Measurements from ENCODE around the gene CACNB2. TPM values are rescaled to one million over a fixed set of nuclear protein-coding genes. Genes with fewer than 3 reads are reported as not detected.

CACNB2 gene
- total RNA-seq, 1 donor from 2014 or later, result 3.5 TPM

DNA sequence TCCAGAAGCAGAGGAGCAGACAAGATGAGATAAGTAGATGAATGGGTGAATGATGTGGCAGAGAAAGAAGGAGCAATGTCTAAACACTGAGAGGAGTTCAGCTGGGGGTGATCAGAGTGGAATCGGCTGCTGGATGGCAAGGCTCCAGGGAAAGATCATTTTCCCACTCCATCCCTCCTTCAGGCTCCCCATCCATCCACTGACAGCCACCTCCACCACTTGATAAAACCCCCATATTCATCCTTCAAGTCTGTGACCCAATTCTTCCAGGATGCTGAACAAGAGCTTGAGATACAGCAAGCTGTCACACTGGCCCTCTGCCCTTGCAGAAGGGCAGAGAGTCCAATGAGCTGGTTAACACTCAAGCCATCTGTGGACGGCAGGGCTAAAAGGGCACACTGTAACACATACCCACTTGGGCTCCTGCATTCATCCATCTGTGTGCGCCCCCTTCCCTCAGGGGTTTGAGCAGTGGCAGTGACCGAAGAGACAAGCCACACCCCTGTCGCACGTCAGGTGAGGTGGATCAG is 30.8 kb upstream of the CACNB2 start:
- H3K27me3 Mint-ChIP-seq (ENCODE audit: insufficient read depth, low read depth), result no peaks in the 10 kb centered on the region
- no peak for DNase-seq (ENCODE audit: low spot score)
- no peaks in the 10 kb centered on the region for H3K36me3 ChIP-seq
- H2AFZ ChIP-seq (replicated peaks), result no peak overlapping the region
- H3K36me3 Mint-ChIP-seq, result no peaks in the 10 kb centered on the region
- H3K4me3 Mint-ChIP-seq, result no peak overlapping the region
- H3K27ac ChIP-seq, result no peak overlapping the region
- H3K4me1 Mint-ChIP-seq, result no peaks in the 10 kb centered on the region
- H3K9ac ChIP-seq, result no peak overlapping the region
- TF ChIP-seq, protein P1, sequence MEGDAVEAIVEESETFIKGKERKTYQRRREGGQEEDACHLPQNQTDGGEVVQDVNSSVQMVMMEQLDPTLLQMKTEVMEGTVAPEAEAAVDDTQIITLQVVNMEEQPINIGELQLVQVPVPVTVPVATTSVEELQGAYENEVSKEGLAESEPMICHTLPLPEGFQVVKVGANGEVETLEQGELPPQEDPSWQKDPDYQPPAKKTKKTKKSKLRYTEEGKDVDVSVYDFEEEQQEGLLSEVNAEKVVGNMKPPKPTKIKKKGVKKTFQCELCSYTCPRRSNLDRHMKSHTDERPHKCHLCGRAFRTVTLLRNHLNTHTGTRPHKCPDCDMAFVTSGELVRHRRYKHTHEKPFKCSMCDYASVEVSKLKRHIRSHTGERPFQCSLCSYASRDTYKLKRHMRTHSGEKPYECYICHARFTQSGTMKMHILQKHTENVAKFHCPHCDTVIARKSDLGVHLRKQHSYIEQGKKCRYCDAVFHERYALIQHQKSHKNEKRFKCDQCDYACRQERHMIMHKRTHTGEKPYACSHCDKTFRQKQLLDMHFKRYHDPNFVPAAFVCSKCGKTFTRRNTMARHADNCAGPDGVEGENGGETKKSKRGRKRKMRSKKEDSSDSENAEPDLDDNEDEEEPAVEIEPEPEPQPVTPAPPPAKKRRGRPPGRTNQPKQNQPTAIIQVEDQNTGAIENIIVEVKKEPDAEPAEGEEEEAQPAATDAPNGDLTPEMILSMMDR (IDR thresholded peaks at IDR 0.05), result no peak
- TF ChIP-seq EZH2phosphoT487 (IDR thresholded peaks at IDR 0.05) (no peak), EZH2 (IDR thresholded peaks at IDR 0.05) (no peak)
- H3K4me1 ChIP-seq, result no peaks in the 10 kb centered on the region
- H4K20me1 ChIP-seq (ENCODE audit: low read depth), result no peaks in the 10 kb centered on the region
- no peaks in the 10 kb centered on the region for H3K9me3 ChIP-seq (ENCODE audit: low read depth)
- H3F3A ChIP-seq (ENCODE audit: low read depth), result no peaks in the 10 kb centered on the region
- no peaks in the 10 kb centered on the region for H3K79me2 ChIP-seq (ENCODE audit: low read depth)
- H3K4me2 ChIP-seq, result no peak overlapping the region
- H3K4me3 ChIP-seq, result no peak overlapping the region
- no peak overlapping the region for H3K27ac Mint-ChIP-seq
- no peaks in the 10 kb centered on the region for H3K27me3 ChIP-seq
- no peaks in the 10 kb centered on the region for H3K9me3 Mint-ChIP-seq

DNA sequence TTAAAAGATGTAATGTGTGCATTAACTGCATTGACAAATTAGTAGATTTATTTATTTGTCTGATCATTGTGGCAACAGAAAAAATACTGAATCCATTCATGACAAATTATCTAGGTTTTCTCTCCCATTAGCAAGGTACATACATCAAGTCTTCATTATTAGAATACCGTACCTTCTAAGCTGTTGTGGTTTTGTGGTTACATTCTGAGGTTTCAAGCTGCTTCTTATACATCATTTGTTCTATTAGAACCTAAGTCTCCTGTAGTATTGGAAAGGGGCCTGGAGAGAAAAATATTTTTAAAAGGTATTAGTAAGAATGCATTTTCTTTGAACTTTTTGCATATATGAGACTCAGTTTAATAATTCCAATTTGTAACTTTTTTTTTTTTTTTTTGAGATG is 26.3 kb upstream of the CACNB2 start:
- DNase-seq (ENCODE audit: low spot score), result no peak
- Histone ChIP-seq H3K9ac (no peak overlapping the region), H3K79me2 (ENCODE audit: low read depth) (no peaks in the 10 kb centered on the region), H3K36me3 (no peaks in the 10 kb centered on the region), H2AFZ (replicated peaks) (no peak overlapping the region), H3F3A (ENCODE audit: low read depth) (no peaks in the 10 kb centered on the region), H4K20me1 (ENCODE audit: low read depth) (no peaks in the 10 kb centered on the region), H3K27me3 (no peaks in the 10 kb centered on the region), H3K4me2 (no peak overlapping the region), H3K4me3 (no peak overlapping the region), H3K4me1 (no peaks in the 10 kb centered on the region), H3K27ac (no peak overlapping the region), H3K9me3 (ENCODE audit: low read depth) (no peaks in the 10 kb centered on the region)
- Mint-ChIP-seq H3K27ac (no peak overlapping the region), H3K4me3 (no peak overlapping the region), H3K36me3 (no peaks in the 10 kb centered on the region), H3K27me3 (ENCODE audit: insufficient read depth, low read depth) (no peaks in the 10 kb centered on the region), H3K9me3 (no peaks in the 10 kb centered on the region), H3K4me1 (no peaks in the 10 kb centered on the region)
- no peak for TF ChIP-seq EZH2 (IDR thresholded peaks at IDR 0.05)
- TF ChIP-seq EZH2phosphoT487 (IDR thresholded peaks at IDR 0.05), result no peak

DNA sequence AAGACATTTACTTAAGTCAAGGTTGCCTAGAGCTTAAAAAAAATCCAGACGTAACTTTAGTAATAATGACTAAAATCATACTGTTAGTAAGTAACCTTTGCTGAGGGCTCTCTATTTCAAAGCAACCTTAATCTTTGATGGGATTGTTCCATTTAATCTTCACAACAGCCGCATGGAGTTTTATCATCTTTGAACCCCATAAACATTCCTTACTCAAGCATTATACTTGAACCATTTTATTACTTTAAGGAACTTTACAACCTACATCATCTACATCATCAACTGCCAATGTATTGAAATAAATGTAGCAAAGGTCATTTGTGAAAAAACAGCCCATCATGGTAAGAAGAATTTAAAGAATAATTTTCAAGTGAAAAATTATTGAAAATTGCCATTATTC is 22.9 kb upstream of the CACNB2 start:
- no peak overlapping the region for H3K27ac Mint-ChIP-seq
- H3K27ac ChIP-seq, result no peak overlapping the region
- no peaks in the 10 kb centered on the region for H3K4me1 Mint-ChIP-seq
- no peak overlapping the region for H3K9ac ChIP-seq
- H3K9me3 Mint-ChIP-seq, result no peaks in the 10 kb centered on the region
- H4K20me1 ChIP-seq (ENCODE audit: low read depth), result no peaks in the 10 kb centered on the region
- no peak overlapping the region for H3K4me3 ChIP-seq
- no peaks in the 10 kb centered on the region for H3K36me3 ChIP-seq
- no peak overlapping the region for H3K4me2 ChIP-seq
- no peaks in the 10 kb centered on the region for H3K27me3 Mint-ChIP-seq (ENCODE audit: insufficient read depth, low read depth)
- H3F3A ChIP-seq (ENCODE audit: low read depth), result no peaks in the 10 kb centered on the region
- H3K4me3 Mint-ChIP-seq, result no peak overlapping the region
- no peaks in the 10 kb centered on the region for H3K36me3 Mint-ChIP-seq
- no peaks in the 10 kb centered on the region for H3K9me3 ChIP-seq (ENCODE audit: low read depth)
- no peaks in the 10 kb centered on the region for H3K4me1 ChIP-seq
- TF ChIP-seq EZH2 (IDR thresholded peaks at IDR 0.05), result no peak
- TF ChIP-seq, protein P1 (IDR thresholded peaks at IDR 0.05), result no peak
- TF ChIP-seq EZH2phosphoT487 (IDR thresholded peaks at IDR 0.05), result no peak
- H3K79me2 ChIP-seq (ENCODE audit: low read depth), result no peaks in the 10 kb centered on the region
- H3K27me3 ChIP-seq, result no peaks in the 10 kb centered on the region
- no peak for DNase-seq (ENCODE audit: low spot score)
- H2AFZ ChIP-seq (replicated peaks), result no peak overlapping the region

DNA sequence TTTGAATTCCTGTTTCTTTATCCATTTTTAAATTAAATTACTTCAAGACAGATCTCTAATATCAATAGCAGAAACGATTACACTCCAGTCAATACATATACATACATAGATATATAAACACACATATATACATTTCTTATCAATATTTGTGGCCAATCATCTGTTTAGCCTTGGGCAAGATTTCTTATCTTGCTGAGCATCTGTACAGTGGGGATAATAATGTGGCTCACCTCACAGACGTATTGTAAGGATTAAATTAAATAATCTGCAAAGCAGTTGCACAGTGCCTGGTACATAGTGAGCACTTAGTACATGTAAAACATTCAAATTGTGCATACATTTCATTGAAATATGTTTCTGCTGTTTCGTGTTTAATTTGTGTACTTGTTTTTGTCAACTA is 17.5 kb upstream of the CACNB2 start:
- Histone ChIP-seq H4K20me1 (ENCODE audit: low read depth) (no peaks in the 10 kb centered on the region), H3K9me3 (ENCODE audit: low read depth) (no peaks in the 10 kb centered on the region), H3K79me2 (ENCODE audit: low read depth) (no peaks in the 10 kb centered on the region), H2AFZ (replicated peaks) (no peak overlapping the region), H3K4me3 (no peak overlapping the region), H3K27me3 (no peaks in the 10 kb centered on the region), H3K4me1 (no peaks in the 10 kb centered on the region), H3K27ac (no peak overlapping the region), H3K4me2 (no peak overlapping the region), H3F3A (ENCODE audit: low read depth) (no peaks in the 10 kb centered on the region), H3K36me3 (no peaks in the 10 kb centered on the region), H3K9ac (no peak overlapping the region)
- no peak for DNase-seq (ENCODE audit: low spot score)
- H3K4me3 Mint-ChIP-seq, result no peak overlapping the region
- H3K9me3 Mint-ChIP-seq, result no peaks in the 10 kb centered on the region
- no peaks in the 10 kb centered on the region for H3K27me3 Mint-ChIP-seq (ENCODE audit: insufficient read depth, low read depth)
- H3K4me1 Mint-ChIP-seq, result no peaks in the 10 kb centered on the region
- H3K36me3 Mint-ChIP-seq, result no peaks in the 10 kb centered on the region
- TF ChIP-seq, protein P1 (IDR thresholded peaks at IDR 0.05), result no peak
- TF ChIP-seq EZH2 (IDR thresholded peaks at IDR 0.05) (no peak), EZH2phosphoT487 (IDR thresholded peaks at IDR 0.05) (no peak)
- no peak overlapping the region for H3K27ac Mint-ChIP-seq

All from neural progenitor cell (in vitro differentiated cells).